Spinal cord (tissue), 10 donors: Measurements from ENCODE around the gene KCNJ10. TPM values are rescaled to one million over a fixed set of nuclear protein-coding genes. Genes with fewer than 3 reads are reported as not detected.

Experiments used
- DNase-seq, 6 donors: peaks; one replicate each; pipeline versions ENCODE4 v3.0.0 to v3.0.0-alpha.2; 2013 to 2015; ENCODE audit warnings: low spot score in 6 of 6, low read depth in 4 of 6
- H3K27ac ChIP-seq: one replicate; pipeline ENCODE4 v1.5.1; 2013; ENCODE audit warnings: low read depth, low read length, control low read depth
- H3K27me3 ChIP-seq: one replicate; pipeline ENCODE4 v1.6.1; 2013; ENCODE audit warnings: low read length; ENCODE audit not compliant: control insufficient read depth, insufficient read depth
- H3K36me3 ChIP-seq: one replicate; pipeline ENCODE4 v1.6.1; 2013; ENCODE audit warnings: low read length; ENCODE audit not compliant: control insufficient read depth, insufficient read depth
- H3K4me1 ChIP-seq: one replicate; pipeline ENCODE4 v1.6.1; 2013; ENCODE audit warnings: low read length; ENCODE audit not compliant: control insufficient read depth, insufficient read depth
- H3K4me3 ChIP-seq: one replicate; pipeline ENCODE4 v1.5.1; 2013; ENCODE audit warnings: low read depth, low read length, control low read depth
- H3K9me3 ChIP-seq: one replicate; pipeline ENCODE4 v1.6.1; 2013; ENCODE audit warnings: low read length; ENCODE audit not compliant: control insufficient read depth, insufficient read depth
- WGBS: methylation state at CpG from one replicate; pipeline ENCODE4 v1.1.5; 2013; ENCODE audit warnings: missing lambda C conversion rate; ENCODE audit not compliant: insufficient coverage; 5-methylcytosine and 5-hydroxymethylcytosine counted together
- polyA plus RNA-seq, 2 donors: library from polyadenylated mRNA; unstranded; fragments of 120-200 nt; gene quantifications; one replicate each; pipeline ENCODE4 v1.2.1, GENCODE V29; 2013; ENCODE audit not compliant: insufficient read length in 2 of 2
- total RNA-seq, 2 donors: library from RNA; depleted of rRNA in 1 of 2; stranded (reverse); fragments of 120-200 nt in 1 of 2; fragments of >200 nt in 1 of 2; gene quantifications; one replicate each; pipeline versions ENCODE4 v1.2.3 to v1.2.4, GENCODE V29; 2013 to 2014
- donor health status: healthy.

Gene KCNJ10
- total and polyA plus RNA-seq, 4 donors: 14.9 to 81.6 (median 42.8) TPM

GRCh38 chr1:159980076-159980475 is 89.9 kb downstream of the KCNJ10 start:
- Histone ChIP-seq H3K36me3 (no peaks in the 10 kb centered on the region), H3K27me3 (no peaks in the 10 kb centered on the region), H3K4me1 (no peaks in the 10 kb centered on the region), H3K4me3 (no peak overlapping the region), H3K27ac (no peak overlapping the region), H3K9me3 (no peaks in the 10 kb centered on the region)
- 100% methylated on average over 2 of the region's 6 CpGs for WGBS
- no peak for DNase-seq

- Histone ChIP-seq H3K36me3 (no peaks in the 10 kb centered on the region), H3K9me3 (no peaks in the 10 kb centered on the region), H3K27me3 (no peaks in the 10 kb centered on the region), H3K4me1 (no peaks in the 10 kb centered on the region), H3K27ac (no peak overlapping the region), H3K4me3 (no peak overlapping the region)
- DNase-seq: no peak
- no CpG with 5 or more reads among the region's 3 CpGs for WGBS
Measured at GRCh38 chr1:159979257-159979656, 90.7 kb downstream of the KCNJ10 start.

GRCh38 chr1:159978107-159978398 is 91.9 kb downstream of the KCNJ10 start:
- Histone ChIP-seq H3K4me3 (no peak overlapping the region), H3K27me3 (no peaks in the 10 kb centered on the region), H3K27ac (no peak overlapping the region), H3K9me3 (no peaks in the 10 kb centered on the region), H3K4me1 (no peaks in the 10 kb centered on the region), H3K36me3 (no peaks in the 10 kb centered on the region)
- WGBS: no CpG with 5 or more reads among the region's 2 CpGs
- no peak for DNase-seq

DNA sequence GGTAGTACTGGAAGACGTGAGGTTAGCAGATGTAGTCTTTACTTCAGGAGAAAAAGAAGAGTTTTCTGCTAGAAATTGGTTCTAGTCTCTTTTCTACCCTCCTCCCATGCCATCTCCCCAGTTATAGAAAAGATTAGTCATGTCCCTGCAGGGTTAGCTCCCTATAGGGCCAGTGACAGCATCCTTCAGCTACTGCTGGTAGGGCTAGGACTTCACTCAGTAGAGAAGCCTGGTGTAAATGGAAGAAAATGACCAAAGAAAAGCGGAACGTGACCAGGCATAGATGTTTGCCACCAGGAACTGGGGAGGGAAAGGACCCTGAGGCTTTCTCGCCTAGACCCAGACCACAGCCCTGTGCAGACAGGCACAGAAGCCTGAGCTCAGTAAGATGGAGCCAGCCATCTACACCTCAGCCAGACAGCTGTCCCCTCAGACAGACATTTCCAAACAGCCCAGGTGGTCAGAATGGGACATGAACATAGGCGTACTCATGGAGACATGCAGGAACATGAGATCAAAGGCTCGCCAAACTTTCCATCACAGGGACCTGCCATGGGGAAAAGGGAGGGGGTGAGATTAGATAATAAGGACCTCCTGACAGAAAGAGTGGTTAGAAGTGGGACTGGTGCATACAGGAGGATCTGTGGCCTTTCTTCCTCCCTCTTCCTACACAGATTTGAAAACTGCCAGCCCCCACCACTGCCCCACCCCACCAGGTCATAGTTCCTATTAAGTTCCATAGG is 92.4 kb downstream of the KCNJ10 start:
- Histone ChIP-seq H3K9me3 (no peaks in the 10 kb centered on the region), H3K27ac (no peak overlapping the region), H3K36me3 (no peaks in the 10 kb centered on the region), H3K27me3 (no peaks in the 10 kb centered on the region), H3K4me3 (no peak overlapping the region), H3K4me1 (no peaks in the 10 kb centered on the region)
- no peak for DNase-seq
- 97% methylated on average over 3 of the region's 6 CpGs for WGBS

DNA sequence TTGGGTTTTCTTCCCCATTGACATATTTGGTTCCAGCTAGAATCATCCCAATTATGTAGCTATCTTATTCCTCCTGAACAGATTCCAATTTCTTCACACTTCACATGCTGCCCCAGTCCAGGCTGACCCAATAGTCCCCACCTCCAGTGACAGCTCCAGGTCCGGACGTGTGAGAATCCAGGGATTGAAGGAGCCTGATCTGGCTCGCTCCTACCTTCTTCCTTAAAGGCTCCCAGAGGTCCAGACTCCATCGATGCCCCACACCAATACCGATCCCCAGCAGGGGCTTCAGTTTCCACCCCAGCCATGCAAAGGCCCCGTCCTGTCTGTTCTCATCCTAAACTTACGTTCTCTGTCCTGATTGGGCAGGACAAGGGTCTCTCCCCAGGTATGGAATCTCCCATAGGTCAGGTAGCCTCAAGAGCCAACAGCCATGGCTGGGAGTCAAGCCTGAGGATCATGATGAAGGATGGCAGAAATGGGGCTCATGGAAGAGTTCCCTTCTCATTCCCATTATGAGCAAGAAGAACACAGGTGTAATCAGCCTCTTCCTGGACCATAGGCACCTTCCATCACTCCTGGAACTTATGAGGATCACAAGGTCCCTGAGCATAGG is 95.5 kb downstream of the KCNJ10 start:
- Histone ChIP-seq H3K9me3 (no peaks in the 10 kb centered on the region), H3K36me3 (no peaks in the 10 kb centered on the region), H3K4me3 (no peak overlapping the region), H3K27ac (no peak overlapping the region), H3K4me1 (peaks cover 12% of the 10 kb centered on the region), H3K27me3 (no peaks in the 10 kb centered on the region)
- WGBS: 93% methylated on average over 7 of the region's 7 CpGs
- no peak for DNase-seq

- Histone ChIP-seq H3K27me3 (no peaks in the 10 kb centered on the region), H3K4me1 (peaks cover 12% of the 10 kb centered on the region), H3K36me3 (no peaks in the 10 kb centered on the region), H3K9me3 (no peaks in the 10 kb centered on the region), H3K27ac (no peak overlapping the region), H3K4me3 (no peak overlapping the region)
- WGBS: no CpG with 5 or more reads among the region's 6 CpGs
- no peak for DNase-seq
Measured at GRCh38 chr1:159973350-159973940, 96.5 kb downstream of the KCNJ10 start.

- H3K36me3 ChIP-seq: no peaks in the 10 kb centered on the region
- no peak overlapping the region for H3K4me3 ChIP-seq
- DNase-seq: no peak
- no peaks in the 10 kb centered on the region for H3K27me3 ChIP-seq
- H3K27ac ChIP-seq: no peak overlapping the region
- WGBS: 82% methylated on average over 8 of the region's 8 CpGs
- peaks cover 12% of the 10 kb centered on the region for H3K4me1 ChIP-seq
- H3K9me3 ChIP-seq: no peaks in the 10 kb centered on the region
Measured at GRCh38 chr1:159972443-159973205, 97.3 kb downstream of the KCNJ10 start.

- Histone ChIP-seq H3K4me3 (no peak overlapping the region), H3K36me3 (no peaks in the 10 kb centered on the region), H3K27ac (no peak overlapping the region), H3K4me1 (peaks cover 12% of the 10 kb centered on the region), H3K9me3 (no peaks in the 10 kb centered on the region), H3K27me3 (no peaks in the 10 kb centered on the region)
- DNase-seq: no peak
- 34% methylated on average over 6 of the region's 9 CpGs for WGBS
Measured at GRCh38 chr1:159970932-159971342, 99.0 kb downstream of the KCNJ10 start.

DNA sequence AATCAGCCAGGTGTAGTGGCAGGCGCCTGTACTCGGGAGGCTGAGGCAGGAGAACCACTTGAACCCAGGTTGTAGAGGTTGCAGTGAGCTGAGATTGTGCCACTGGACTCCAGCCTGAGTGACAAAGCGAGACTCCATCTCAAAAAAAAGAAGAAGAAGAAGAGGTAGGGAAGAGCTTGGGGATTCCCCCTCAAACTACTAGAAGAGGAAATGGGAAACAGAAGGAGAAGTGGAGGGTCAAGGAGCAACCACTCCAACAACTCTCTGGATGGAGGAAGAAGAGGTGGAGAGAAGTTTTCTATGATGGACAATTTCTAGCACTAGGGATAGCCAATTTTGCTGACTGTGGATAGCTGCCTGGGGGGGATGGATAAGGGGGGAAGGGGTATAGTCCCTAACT is 101.1 kb downstream of the KCNJ10 start:
- H3K9me3 ChIP-seq: no peaks in the 10 kb centered on the region
- no CpG with 5 or more reads among the region's 3 CpGs for WGBS
- no peaks in the 10 kb centered on the region for H3K27me3 ChIP-seq
- no peak overlapping the region for H3K27ac ChIP-seq
- H3K36me3 ChIP-seq: no peaks in the 10 kb centered on the region
- no peak overlapping the region for H3K4me3 ChIP-seq
- no peak for DNase-seq
- peaks cover 12% of the 10 kb centered on the region for H3K4me1 ChIP-seq
